A673 (cell line): ENCODE data around the gene EEIG2.

Experiments
- CTCF ChIP-seq: fragments of 300-800, 200-600 bp; sonication (generic); conservative IDR thresholded peaks from 2 replicates; pipeline ENCODE4 v1.5.1; 2017; ENCODE audit warnings: low read depth, mild to moderate bottlenecking, antibody characterized with exemption, low read length, moderate library complexity, mixed read lengths
- EZH2 ChIP-seq: fragments of 200-600 bp; sonication (generic); IDR thresholded peaks from 2 replicates; pipeline ENCODE4 v1.6.1; 2017; ENCODE audit warnings: borderline replicate concordance, low read depth, mild to moderate bottlenecking, mixed read lengths, antibody characterized with exemption, low read length; ENCODE audit not compliant: poor library complexity, severe bottlenecking

- TF ChIP-seq CTCF: no peak
- TF ChIP-seq EZH2: no peak
Observed at GRCh38 chr1:108560874-108561459, 1.1 kb downstream of the EEIG2 start.
